Measurements from ENCODE around the gene LAMB2. TPM values are rescaled to one million over a fixed set of nuclear protein-coding genes. Genes with fewer than 3 reads are reported as not detected.

The LAMB2 gene
- total RNA-seq, 1 donor, result 3.1 TPM

GRCh38 chr3:49081429-49081828 lies 51.4 kb downstream of the LAMB2 start:
- Histone ChIP-seq H3K27me3 (ENCODE audit: insufficient read depth, low read length) (no peaks in the 10 kb centered on the region), H3K4me3 (ENCODE audit: low read length) (no peak overlapping the region), H3K4me1 (ENCODE audit: insufficient read depth, low read length) (peaks cover 5% of the 10 kb centered on the region), H3K9me3 (ENCODE audit: low read depth, low read length) (no peaks in the 10 kb centered on the region)

GRCh38 chr3:49079270-49079669 lies 53.6 kb downstream of the LAMB2 start:
- Histone ChIP-seq H3K27me3 (ENCODE audit: insufficient read depth, low read length) (no peaks in the 10 kb centered on the region), H3K9me3 (ENCODE audit: low read depth, low read length) (no peaks in the 10 kb centered on the region), H3K4me1 (ENCODE audit: insufficient read depth, low read length) (peaks cover 5% of the 10 kb centered on the region), H3K4me3 (ENCODE audit: low read length) (no peak overlapping the region)

GRCh38 chr3:49076646-49077045 lies 56.2 kb downstream of the LAMB2 start:
- H3K9me3 ChIP-seq (ENCODE audit: low read depth, low read length), result no peaks in the 10 kb centered on the region
- no peaks in the 10 kb centered on the region for H3K27me3 ChIP-seq (ENCODE audit: insufficient read depth, low read length)
- no peak overlapping the region for H3K4me3 ChIP-seq (ENCODE audit: low read length)
- peaks cover 3% of the 10 kb centered on the region for H3K4me1 ChIP-seq (ENCODE audit: insufficient read depth, low read length)

- Histone ChIP-seq H3K9me3 (ENCODE audit: low read depth, low read length) (no peaks in the 10 kb centered on the region), H3K4me1 (ENCODE audit: insufficient read depth, low read length) (no peaks in the 10 kb centered on the region), H3K27me3 (ENCODE audit: insufficient read depth, low read length) (no peaks in the 10 kb centered on the region), H3K4me3 (ENCODE audit: low read length) (no peak overlapping the region)
These were observed 56.7 kb downstream of the LAMB2 start for GRCh38 chr3:49076116-49076515.

Other genes starting within 250 kb of the LAMB2 start
- 2.2 TPM for gene SLC25A20, start 234.2 kb downstream of the LAMB2 start, total RNA-seq
- 120 TPM for gene ARIH2, start 214.2 kb downstream of the LAMB2 start, total RNA-seq
- gene P4HTM, start 142.8 kb downstream of the LAMB2 start, total RNA-seq, result 18.6 TPM
- 31.9 TPM for gene WDR6, start 125.7 kb downstream of the LAMB2 start, total RNA-seq
- 16.3 TPM for gene DALRD3, start 114.5 kb downstream of the LAMB2 start, total RNA-seq
- 27.9 TPM for gene NDUFAF3, start 110.9 kb downstream of the LAMB2 start, total RNA-seq
- gene IMPDH2, start 103.7 kb downstream of the LAMB2 start, total RNA-seq, result 81.5 TPM
- 143 TPM for gene QRICH1, start 39.0 kb downstream of the LAMB2 start, total RNA-seq
- gene QARS1, start 28.3 kb downstream of the LAMB2 start, total RNA-seq, result 262 TPM
- gene USP19, start 12.2 kb downstream of the LAMB2 start, total RNA-seq, result 21.5 TPM
- 15.4 TPM for gene CCDC71, start 33.3 kb upstream of the LAMB2 start, total RNA-seq
- gene KLHDC8B, start 38.5 kb upstream of the LAMB2 start, total RNA-seq, result 2.7 TPM
- 5.0 TPM for gene C3orf62, start 144.2 kb upstream of the LAMB2 start, total RNA-seq
- gene USP4, start 207.0 kb upstream of the LAMB2 start, total RNA-seq, result 65.2 TPM
- gene GPX1, start 225.3 kb upstream of the LAMB2 start, total RNA-seq, result 149 TPM

Measured in mononuclear cell (primary cell).